Stimulated activated CD4-positive, alpha-beta T cell treated with anti-CD3 and anti-CD28 coated beads, Interleukin-1b, Interleukin-23, amount 100 ng/mL, for 24 hours (primary cell): ENCODE results near the gene ZC2HC1B.

ENCODE experiments used
- DNase-seq, 4 experiments: peaks; one replicate each; pipeline ENCODE4 v3.0.0-alpha.2; 2020; ENCODE audit warnings: low read depth in 4 of 4, low spot score in 1 of 4

The ZC2HC1B gene

DNA sequence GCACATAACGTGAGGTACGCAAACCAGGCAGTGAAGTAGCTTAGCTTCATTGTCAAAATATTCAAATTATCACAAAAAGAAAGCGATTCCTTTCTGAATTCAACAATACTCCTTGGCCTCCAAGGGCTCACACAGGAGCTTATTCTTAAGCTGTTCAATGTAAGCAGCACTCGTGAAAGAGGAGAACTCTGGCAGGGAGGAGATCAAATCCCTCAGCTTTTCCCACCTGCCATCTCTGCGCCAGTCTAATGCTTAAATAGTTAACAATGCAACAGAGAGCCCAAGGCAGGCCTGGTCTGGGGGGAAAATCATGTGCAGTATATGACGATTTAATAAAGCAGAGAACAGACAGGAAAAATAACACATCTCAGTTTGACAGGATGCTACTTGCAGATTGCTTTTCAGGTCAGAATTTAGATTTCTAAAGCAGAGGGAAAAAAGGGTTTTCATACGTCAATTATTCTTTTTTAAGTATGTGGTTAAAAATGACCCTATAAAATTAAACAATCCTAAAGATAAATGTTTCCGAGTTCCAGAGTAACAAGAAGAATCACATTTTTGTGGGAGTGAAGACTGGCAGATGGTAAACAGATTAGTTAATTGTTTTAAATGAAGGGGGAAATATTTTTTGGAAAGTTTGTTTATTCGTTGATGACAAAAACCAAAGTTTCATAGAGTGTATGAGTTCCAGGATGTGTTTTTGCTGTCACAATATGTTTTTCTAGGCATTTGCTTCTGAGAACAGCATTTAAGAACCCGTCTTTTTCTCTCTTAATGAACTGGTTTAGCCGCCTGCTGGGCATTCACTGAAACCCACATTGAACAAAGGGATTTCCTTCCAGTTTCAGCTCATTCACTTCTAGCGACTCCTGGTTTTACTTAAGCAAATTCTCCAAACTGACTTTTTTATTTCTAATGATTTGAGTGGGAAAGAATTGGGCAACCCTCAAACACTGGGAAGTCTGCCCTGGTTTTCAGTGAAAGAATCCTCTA is 97.9 kb downstream of the ZC2HC1B start:
- no peak for DNase-seq

DNA sequence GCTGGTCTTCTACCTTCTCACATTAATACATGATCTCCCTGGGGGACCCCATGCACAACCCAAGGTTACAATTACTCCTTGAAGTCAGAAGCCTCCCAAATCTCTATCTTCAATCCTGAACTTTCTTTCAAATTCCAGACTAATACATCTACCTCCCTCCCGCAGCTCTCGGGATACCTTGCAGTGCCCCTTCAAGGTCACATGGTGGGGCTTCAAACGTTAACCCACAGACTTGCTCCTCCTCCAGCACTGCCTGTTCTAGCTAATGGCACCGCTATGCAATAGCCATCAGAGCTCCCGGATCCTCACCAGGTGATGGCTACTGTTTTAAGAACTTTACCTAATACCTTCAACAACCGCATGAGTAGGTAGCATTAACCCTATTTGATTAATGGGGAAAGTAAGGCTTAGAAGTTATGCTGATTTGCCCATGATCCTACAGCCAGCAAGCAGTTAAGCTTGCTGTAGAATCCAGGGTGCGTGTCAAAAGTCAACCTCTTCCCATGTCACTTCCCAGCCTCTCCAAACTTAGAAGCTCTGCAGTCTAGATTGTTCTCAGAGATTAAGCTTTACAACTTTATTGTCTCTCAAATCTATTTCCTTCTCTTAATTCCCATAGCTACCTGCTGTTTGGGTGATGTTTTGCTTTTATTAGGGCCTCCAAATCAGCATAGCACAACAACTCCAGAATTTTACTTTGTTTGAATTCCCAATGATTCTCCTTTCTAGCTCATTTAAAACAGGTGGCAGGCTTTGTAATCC is 99.1 kb downstream of the ZC2HC1B start:
- DNase-seq: no peak

DNA sequence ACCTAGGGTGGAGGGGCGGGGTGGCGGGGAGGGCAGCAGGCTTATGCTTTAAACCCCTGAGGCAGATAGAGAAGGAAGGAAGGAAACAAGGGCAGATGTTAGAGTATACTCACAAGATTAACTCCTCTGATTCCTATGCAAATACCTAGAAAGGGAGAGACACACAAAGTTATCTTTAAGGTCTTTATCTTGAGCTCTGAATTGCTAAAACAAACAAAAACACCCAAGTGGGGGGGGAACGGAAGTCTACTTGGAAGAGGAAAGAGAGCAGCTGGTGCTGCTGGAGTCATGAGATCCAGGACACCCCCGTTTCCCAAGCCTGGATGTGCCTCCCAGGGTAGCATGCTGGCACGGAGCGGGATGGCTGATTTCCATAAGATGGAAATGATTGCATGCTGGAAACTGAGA is 100.4 kb downstream of the ZC2HC1B start:
- DNase-seq: no peak

DNA sequence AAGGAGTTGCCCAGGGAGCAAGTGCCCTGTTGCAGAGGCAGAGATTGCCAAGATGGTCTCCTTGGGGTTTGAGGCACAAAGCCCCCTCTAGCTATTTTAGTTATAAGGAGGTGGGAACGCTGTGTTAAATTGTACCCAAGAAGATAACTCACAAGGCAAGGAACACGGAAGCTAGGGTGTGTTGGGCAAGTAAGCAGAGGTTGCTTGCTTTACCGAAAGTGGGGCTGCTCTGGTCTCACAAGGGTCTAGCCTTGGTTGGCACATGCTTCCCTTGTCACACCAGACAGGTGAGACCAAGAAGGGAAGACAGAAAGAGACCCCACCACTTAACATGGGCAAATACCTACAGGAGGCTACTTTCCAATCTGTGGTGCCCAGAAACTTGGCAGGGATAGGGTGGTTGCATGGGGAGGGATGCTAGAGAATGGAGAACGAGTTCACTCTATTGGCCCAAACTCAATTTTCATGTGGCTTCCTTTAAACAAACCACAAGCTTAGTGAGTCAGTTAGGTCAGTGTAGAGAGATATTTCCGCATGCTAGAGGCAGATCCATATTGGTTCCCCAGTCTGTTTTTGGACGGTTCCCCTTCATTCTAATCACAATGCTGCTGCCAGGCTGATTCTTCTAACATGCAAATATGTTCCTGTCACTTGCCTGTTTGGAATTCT is 101.4 kb downstream of the ZC2HC1B start:
- no peak for DNase-seq

DNA sequence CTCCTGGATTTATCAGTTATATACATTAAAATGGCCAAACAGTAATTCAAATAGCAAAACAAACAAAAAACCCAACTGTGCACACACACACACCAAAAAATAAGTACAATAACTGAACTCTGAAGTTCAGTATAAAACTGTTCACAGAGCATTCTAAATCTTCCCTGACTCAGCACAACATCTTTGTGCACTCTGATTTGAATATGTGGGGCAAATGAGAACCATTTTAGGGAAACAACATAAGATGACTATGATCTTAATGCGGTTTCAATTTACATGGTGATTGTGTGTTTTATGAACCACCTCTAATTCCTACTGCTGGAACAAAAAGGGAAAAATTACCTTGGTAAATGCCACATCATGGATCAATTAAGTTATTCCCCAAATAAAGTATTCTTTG is 102.0 kb downstream of the ZC2HC1B start:
- no peak for DNase-seq

DNA sequence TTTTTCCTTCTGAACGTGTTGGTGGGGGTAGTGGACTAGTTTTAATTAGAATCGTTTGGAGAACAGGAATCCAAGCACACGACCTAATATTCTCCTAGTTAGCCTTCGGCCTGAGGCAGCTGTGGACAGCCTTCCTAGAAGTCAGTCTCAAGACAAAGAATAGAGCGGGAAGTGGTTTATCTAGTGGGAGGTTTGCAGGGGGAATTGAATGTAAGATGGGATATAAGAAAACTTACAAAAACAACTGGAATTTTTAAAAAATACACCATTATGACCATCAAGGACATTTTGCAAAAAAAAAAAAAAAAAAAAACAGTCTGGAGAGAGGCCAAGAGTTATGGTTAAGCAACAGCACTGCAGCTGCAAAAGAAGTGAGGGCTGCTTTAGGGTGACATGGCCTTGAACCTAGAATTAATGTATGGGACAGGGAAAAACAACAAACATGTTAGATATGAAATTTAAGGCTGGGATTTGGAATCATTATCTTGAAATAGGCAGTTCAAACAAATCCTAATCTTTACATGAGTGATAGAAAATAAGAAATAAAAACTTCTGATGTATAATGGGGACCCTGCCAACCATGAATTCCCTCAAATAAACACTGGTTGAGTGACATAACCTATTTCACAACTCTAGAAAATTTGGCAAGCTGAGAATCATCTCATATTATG is 103.6 kb downstream of the ZC2HC1B start:
- no peak for DNase-seq

DNA sequence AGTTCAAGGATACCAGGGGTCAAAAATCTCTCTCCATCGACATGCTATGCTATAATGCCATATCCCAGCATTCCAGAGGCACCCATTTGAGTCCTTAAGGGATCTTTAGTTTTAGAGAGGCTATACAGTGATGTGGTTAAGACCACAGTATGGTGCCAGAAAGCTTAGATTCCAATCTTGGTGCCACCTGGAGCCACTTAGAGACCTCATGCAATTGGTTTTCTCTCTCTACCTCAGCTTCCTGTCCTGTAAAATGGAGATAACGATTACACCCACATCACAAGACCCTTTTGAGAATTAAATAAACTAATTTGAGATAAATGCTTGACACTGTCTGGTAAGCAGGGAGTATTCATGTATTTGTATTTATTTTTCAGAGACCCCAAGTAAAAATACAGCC is 104.8 kb downstream of the ZC2HC1B start:
- DNase-seq: no peak

DNA sequence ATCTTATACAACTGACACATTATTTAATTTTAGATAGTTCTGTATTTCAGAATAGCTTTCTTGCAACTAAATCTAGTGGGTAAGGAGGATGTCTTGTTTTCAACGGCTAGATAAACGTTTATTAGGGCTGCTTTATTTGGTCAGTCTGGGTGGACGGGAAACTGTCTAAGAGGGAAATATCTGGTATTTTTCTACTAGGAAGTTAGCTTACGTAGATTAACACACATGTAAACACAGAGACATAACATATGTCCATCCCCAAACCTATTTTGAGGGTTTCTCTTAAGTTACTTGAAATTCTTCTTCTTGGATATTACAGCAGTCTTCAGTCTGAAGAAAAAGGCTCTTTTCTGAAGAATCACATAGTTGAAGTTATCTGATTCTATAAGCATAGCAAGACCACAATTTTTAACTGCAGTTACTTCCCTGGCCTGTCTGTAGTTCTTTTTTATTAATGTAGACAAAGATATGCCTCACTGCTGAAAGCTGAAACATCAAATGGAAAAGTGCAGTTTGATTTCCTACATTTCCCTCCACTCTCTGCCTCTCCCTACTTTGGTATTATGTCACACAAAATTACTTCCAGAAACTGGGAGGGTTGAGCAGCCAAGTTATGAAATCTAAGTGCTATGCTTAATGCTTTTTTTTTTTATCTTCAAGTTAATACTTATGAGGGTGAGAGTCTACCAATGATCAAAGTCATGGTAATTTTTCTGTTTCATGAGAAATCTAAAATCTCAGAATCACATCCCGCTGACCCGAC is 106.4 kb downstream of the ZC2HC1B start:
- DNase-seq: no peak

DNA sequence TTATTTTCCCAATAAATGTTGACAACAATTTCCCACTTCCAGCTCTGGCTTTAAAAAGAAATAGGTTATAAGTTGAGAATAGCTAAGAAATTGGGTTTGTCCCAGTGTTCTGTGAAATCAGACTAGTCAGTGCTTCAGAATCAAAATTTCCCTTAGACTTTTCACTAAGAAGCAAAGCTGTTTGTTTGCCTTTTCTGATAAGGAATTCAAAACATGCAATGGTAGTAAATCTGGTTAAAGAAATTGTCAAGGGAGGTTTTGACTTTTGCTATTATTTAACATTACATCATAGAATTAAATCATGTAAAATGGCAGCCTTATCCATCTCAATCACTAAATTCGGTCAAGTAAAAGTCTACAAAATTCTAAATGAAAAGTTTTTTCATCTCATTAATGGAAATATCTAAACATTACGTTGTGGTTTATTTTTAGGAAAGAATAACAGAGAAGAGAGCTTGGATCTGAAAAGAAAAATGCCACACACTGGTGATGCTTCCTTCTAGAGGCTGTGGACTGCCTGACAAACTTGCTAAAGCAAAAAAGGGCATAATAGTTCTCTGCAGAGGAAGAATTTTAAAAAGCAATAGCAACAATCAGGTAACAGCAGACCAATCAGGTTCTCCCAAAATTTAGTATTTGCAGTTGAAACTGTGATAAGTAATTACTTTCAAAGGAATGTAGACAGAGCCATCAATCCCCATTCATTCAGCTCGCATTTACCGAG is 107.4 kb downstream of the ZC2HC1B start:
- DNase-seq: no peak

DNA sequence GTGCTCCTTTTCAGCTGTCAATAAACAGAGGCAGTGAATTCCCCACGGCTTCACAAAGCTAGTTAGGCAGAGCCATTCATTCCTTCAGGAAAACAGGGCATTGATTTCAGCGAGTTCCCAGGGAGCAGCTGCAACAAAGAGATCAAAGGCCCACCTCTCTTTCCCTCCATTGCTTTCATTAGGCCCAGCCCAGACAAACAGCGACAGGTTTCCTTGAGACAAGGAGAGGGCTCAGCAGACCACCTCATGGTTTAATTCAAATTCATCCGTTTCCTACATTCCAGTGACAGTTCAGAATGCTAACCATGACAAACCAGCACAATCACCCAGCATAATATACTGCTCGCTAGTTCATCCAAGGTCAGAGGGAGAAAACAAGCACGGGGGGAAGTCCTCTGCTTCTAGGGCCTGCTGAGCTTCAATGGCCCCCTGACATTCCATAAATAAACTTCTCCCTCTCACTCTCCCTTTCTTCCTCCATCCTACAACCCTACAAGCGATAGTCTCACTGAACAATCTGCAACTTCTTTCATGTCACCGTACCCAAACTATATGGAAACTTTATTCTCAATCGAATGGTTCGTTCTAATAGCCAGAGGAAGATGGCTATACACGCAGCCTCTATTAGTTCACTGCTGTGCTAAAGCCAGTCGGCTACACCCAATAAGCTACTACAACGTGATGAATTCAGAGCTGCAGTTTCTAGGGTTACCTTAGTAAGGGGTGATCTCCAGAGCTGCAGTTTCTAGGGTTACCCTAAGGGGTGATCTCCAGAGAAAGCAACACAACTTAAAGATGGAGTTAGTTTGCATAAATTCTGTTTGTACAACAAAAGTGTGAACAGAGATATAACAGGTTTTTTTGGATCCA is 109.1 kb downstream of the ZC2HC1B start:
- DNase-seq: no peak

DNA sequence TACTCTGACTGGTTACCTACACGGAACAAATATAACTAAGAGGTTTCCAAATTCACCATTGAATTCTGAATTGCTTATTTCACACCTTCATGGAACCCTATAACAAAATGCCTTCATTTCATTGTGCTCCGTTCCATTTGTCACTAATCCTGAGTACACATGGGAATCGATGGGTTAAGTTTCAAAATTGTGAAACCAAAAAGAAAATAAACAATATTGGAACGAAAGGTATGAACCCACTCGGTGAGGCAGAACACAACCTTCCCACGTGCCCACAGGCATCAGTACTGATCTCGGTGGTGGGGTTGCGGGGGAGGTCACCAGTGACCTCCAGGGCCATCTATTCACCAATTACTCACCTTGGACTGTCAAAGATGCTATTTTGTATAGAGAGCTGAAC is 109.8 kb downstream of the ZC2HC1B start:
- no peak for DNase-seq

DNA sequence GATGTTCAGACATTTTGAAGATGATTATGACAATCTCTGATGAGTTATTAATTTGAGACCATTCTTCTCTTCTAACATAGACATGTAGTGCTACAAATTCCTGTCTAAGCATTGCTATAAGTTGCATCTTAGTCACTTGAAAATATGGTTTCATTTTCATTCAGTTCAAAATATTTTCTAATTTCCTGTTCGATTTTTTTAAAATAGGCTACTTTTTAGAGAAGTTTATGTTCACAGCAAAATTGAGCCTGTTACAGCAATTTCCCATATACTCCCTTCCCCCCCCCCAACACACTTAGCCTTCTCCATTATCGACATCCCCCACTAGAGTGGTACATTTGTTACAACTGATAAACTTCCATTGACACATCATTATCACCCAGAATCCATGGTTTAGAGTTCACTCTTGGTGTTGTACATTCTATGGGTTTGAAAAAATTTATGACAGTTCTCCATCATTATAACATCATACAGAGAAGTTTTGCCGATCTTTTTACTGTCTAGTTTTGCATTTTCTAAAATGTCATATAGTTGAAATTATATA is 112.6 kb downstream of the ZC2HC1B start:
- no peak for DNase-seq

DNA sequence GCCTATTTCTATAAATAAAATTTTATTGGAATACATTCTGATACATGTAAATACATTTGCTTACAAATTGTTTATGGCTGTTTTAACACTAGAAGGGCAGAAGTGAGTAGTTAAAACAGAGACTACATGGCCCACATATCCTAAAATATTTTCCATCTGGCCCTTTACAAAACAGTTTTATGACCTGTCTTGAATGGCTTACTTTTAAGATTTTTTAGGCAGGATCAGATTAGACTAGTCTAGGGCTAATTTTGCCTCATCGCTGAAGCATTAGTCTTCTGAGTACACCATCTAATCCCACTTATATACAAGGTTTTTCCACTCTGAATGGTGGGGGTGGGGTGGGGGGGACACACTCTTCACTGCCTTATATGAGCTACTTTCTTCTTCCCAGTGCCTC is 116.6 kb downstream of the ZC2HC1B start:
- DNase-seq: no peak

DNA sequence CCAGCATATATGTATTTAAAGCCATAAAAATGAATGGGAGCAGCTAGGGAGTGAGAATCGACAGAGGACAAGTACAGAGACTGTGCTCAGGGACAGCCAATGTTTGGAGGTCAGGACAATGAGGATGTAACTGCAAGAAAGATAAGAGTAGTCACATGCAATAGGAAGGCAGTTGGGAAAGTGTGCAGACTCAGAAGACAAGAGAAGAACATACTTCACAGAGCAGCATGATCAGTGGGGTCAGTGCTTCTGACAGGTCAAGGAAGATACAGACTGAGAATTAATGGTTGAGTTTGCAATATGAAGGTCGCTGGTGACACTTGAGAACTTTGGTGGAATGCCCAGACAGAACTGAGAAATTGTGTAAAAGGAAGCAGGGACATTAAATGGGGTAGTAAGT is 118.7 kb downstream of the ZC2HC1B start:
- DNase-seq: no peak

DNA sequence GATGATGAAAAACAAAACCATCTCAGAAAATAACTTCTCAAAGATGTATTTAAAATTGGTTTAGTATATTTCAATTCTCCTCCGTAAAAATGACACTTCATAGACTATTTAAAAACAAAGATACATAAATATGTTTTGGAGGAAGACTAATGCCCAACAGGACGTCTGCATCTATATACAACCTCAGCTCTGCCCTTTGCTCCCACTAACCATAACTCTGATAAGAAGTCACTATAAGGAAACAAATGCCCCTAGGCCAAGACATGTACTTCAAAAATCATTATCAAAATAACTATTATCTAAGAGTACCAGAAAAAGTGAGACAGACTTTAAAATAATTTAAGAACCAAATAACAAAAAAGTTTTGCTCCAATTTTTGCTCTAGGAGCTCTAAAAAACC is 120.4 kb downstream of the ZC2HC1B start:
- DNase-seq: no peak

DNA sequence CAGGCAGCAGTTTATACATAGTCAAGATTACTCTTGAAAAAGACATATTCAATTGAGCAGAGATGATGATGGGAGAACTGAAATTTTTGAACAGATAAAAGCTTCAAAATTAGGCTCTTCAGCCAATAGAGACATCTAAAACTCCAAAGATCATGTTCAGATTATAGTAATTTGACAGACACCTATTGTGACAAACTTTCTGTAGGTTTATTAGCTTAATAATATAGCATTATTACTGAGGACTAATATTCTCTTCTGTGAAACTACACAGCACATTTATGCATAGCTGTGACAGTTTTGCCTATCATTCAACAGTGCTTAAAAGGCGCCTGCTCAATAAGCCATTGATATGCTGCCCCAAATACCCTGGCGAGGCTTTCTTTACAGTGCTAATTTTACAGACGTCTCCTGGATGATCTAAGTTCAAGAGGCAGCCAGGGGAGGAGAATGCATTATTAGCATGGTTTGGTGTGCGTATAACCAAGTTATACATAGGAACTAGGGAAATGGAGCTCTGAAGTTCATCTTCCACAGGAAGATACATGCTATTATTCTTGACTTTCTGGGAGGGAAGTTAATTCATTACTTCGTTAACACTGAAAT is 122.3 kb downstream of the ZC2HC1B start:
- no peak for DNase-seq
